GM23338 (cell line): ENCODE results near the gene EDEM1. TPM values are rescaled to one million over a fixed set of nuclear protein-coding genes. Genes with fewer than 3 reads are reported as not detected.

Source experiments
- ATAC-seq: fragments of 200-7000 bp; cut with Tn5 transposase; 3 replicates; pipeline ENCODE4 v1.9.1; 2020
- DNase-seq: peaks from one replicate; pipeline ENCODE4 v3.0.0-alpha.2; 2015; ENCODE audit warnings: low spot score
- H2AFZ ChIP-seq: fragments of 200-600 bp; sonication (generic); 2 replicates; pipeline ENCODE4 v1.8.0; 2016; ENCODE audit warnings: antibody characterized with exemption, mild to moderate bottlenecking, moderate library complexity
- H3F3A ChIP-seq: fragments of 200-600 bp; sonication (generic); replicated peaks from 2 replicates; pipeline ENCODE4 v1.8.0; 2017; ENCODE audit warnings: antibody characterized with exemption, mixed run types, low read depth
- H3K27ac ChIP-seq: fragments of 200-600 bp; sonication (generic); 2 replicates; pipeline ENCODE4 v1.6.1; 2016; ENCODE audit warnings: low read depth
- H3K27me3 ChIP-seq: fragments of 200-600 bp; sonication (generic); 2 replicates; pipeline ENCODE4 v1.8.0; 2016; ENCODE audit warnings: mild to moderate bottlenecking, mixed run types, moderate library complexity; ENCODE audit not compliant: insufficient read depth
- H3K36me3 ChIP-seq: fragments of 200-600 bp; sonication (generic); 2 replicates; pipeline ENCODE4 v1.8.0; 2016; ENCODE audit warnings: mild to moderate bottlenecking; ENCODE audit not compliant: insufficient read depth
- H3K4me1 ChIP-seq: fragments of 200-600 bp; sonication (generic); 2 replicates; pipeline ENCODE4 v1.8.0; 2016; ENCODE audit warnings: mild to moderate bottlenecking, moderate library complexity; ENCODE audit not compliant: insufficient read depth
- H3K4me2 ChIP-seq: fragments of 200-600 bp; sonication (generic); 2 replicates; pipeline ENCODE4 v1.7.1; 2017; ENCODE audit warnings: mixed run types
- H3K4me3 ChIP-seq: fragments of 200-600 bp; sonication (generic); 2 replicates; pipeline ENCODE4 v1.6.1; 2016; ENCODE audit warnings: mixed run types
- H3K79me2 ChIP-seq: fragments of 200-600 bp; sonication (generic); replicated peaks from 2 replicates; pipeline ENCODE4 v1.8.0; 2017; ENCODE audit warnings: mild to moderate bottlenecking; ENCODE audit not compliant: insufficient read depth
- H3K9me2 ChIP-seq: fragments of 200-600 bp; sonication (generic); 2 replicates; pipeline ENCODE4 v1.8.0; 2017; ENCODE audit not compliant: insufficient read depth
- H4K20me1 ChIP-seq: fragments of 200-600 bp; sonication (generic); replicated peaks from 2 replicates; pipeline ENCODE4 v1.8.0; 2017; ENCODE audit warnings: mild to moderate bottlenecking; ENCODE audit not compliant: insufficient read depth
- H3K27ac Mint-ChIP-seq: 2 replicates; pipeline ENCODE4 v1.8.0; 2020; ENCODE audit warnings: inconsistent platforms, mild to moderate bottlenecking, moderate library complexity, mixed read lengths
- H3K27me3 Mint-ChIP-seq: 3 replicates; pipeline ENCODE4 v1.8.0; 2022; ENCODE audit warnings: low read depth, mild to moderate bottlenecking, moderate library complexity, mixed read lengths, inconsistent platforms; ENCODE audit not compliant: insufficient read depth, poor library complexity
- H3K36me3 Mint-ChIP-seq: 3 replicates; pipeline ENCODE4 v1.8.0; 2021; ENCODE audit warnings: low read depth, mild to moderate bottlenecking, inconsistent platforms, moderate library complexity, mixed read lengths
- H3K4me1 Mint-ChIP-seq: 3 replicates; pipeline ENCODE4 v1.8.0; 2020; ENCODE audit warnings: mild to moderate bottlenecking, inconsistent platforms, mixed read lengths
- H3K4me3 Mint-ChIP-seq: 3 replicates; pipeline ENCODE4 v1.8.0; 2021; ENCODE audit warnings: moderate library complexity, mild to moderate bottlenecking, inconsistent platforms, mixed read lengths
- H3K9me3 Mint-ChIP-seq: 3 replicates; pipeline ENCODE4 v1.8.0; 2020; ENCODE audit warnings: moderate library complexity, mild to moderate bottlenecking, inconsistent platforms, mixed read lengths
- CREB1 ChIP-seq: fragments of 250-450 bp; sonication (Bioruptor Pico); IDR thresholded peaks from 2 replicates; pipeline ENCODE4 v1.5.0; 2020; ENCODE audit warnings: low read depth, mild to moderate bottlenecking, moderate library complexity
- CTCF ChIP-seq, 2 experiments: fragments of 200-600 bp in 1 of 2; sonication (generic) in 1 of 2; conservative IDR thresholded peaks; 2 replicates each; pipeline versions ENCODE4 v1.5.1 to v1.6.1; 2016 to 2017; ENCODE audit warnings: antibody characterized with exemption in 2 of 2, low read depth in 2 of 2, mild to moderate bottlenecking in 2 of 2, moderate library complexity in 1 of 2
- ETS1 ChIP-seq: IDR thresholded peaks from 2 replicates; pipeline ENCODE4 v1.6.1; 2016; ENCODE audit warnings: antibody characterized with exemption
- EZH2 ChIP-seq: fragments of 200-600 bp; sonication (generic); IDR thresholded peaks from one replicate; pipeline ENCODE4 v1.8.0; 2017; ENCODE audit warnings: antibody characterized with exemption, mild to moderate bottlenecking, low read depth; ENCODE audit not compliant: unreplicated experiment
- EZH2phosphoT487 ChIP-seq: fragments of 200-600 bp; sonication (generic); IDR thresholded peaks from one replicate; pipeline ENCODE4 v1.8.1; 2018; ENCODE audit warnings: antibody characterized with exemption; ENCODE audit not compliant: unreplicated experiment
- NANOG ChIP-seq: IDR thresholded peaks from 2 replicates; pipeline ENCODE4 v1.6.1; 2016; ENCODE audit warnings: antibody characterized with exemption, borderline replicate concordance
- REST ChIP-seq: IDR thresholded peaks from one replicate; pipeline ENCODE4 v1.6.1; 2018; ENCODE audit warnings: antibody characterized with exemption; ENCODE audit not compliant: unreplicated experiment
- polyA plus RNA-seq: library from polyadenylated mRNA; unstranded; fragments of >200 nt; fragmentation: Nextera tagmentation; extraction: Ambion mirVana; gene quantifications from 2 replicates; pipeline ENCODE4 v1.2.1, GENCODE V29; 2016
- total RNA-seq: library from RNA; depleted of rRNA; stranded (reverse); fragments of >200 nt; shearing (Covaris generic); gene quantifications from 2 replicates; pipeline ENCODE4 v1.2.3, GENCODE V29; 2014

The EDEM1 gene
- total and polyA plus RNA-seq, 2 experiments from 2014 or later: 2.2 to 36.7 TPM

GRCh38 chr3:5140839-5141238, 46.7 kb upstream of the EDEM1 start (continued):
- no peak for TF ChIP-seq REST
- no peak for TF ChIP-seq EZH2

- Mint-ChIP-seq H3K36me3 (peaks cover 57% of the 10 kb centered on the region), H3K4me1 (peaks cover 10% of the 10 kb centered on the region; the same call in 2 of the 3 replicates), H3K27ac (no peak overlapping the region), H3K4me3 (no peak overlapping the region), H3K9me3 (peaks cover 46% of the 10 kb centered on the region), H3K27me3 (no peaks in the 10 kb centered on the region)
- Histone ChIP-seq H2AFZ (no peak overlapping the region), H3K4me3 (no peak overlapping the region), H3K36me3 (no peaks in the 10 kb centered on the region; the same call in 1 of the 2 replicates), H3K27ac (no peak overlapping the region), H4K20me1 (0 out of 2 replicates have a peak, but pooled peaks cover 2% of the 10 kb centered on the region), H3K4me2 (no peak overlapping the region), H3K79me2 (peaks cover 99% of the 10 kb centered on the region), H3K27me3 (no peaks in the 10 kb centered on the region), H3F3A (no peaks in the 10 kb centered on the region), H3K4me1 (no peaks in the 10 kb centered on the region), H3K9me2 (no peaks in the 10 kb centered on the region)
- no peak for ATAC-seq
- TF ChIP-seq REST (no peak), ETS1 (no peak)
- DNase-seq: no peak
Observed at GRCh38 chr3:5141760-5142159, 45.7 kb upstream of the EDEM1 start.

GRCh38 chr3:5143464-5143863, 44.0 kb upstream of the EDEM1 start:
- Histone ChIP-seq H3K4me2 (no peak overlapping the region), H3K27me3 (no peaks in the 10 kb centered on the region), H3K4me3 (no peak overlapping the region), H3F3A (no peaks in the 10 kb centered on the region), H3K27ac (no peak overlapping the region), H4K20me1 (peaks cover under 1% of the 10 kb centered on the region; the same call in 1 of the 2 replicates), H3K4me1 (no peaks in the 10 kb centered on the region), H3K9me2 (no peaks in the 10 kb centered on the region), H3K79me2 (peaks cover 97% of the 10 kb centered on the region), H2AFZ (no peak overlapping the region), H3K36me3 (no peaks in the 10 kb centered on the region; the same call in 1 of the 2 replicates)
- no peaks in the 10 kb centered on the region for H3K27me3 Mint-ChIP-seq
- H3K4me3 Mint-ChIP-seq: no peak overlapping the region
- H3K27ac Mint-ChIP-seq: no peak overlapping the region
- ATAC-seq (no peak), DNase-seq (no peak)
- H3K4me1 Mint-ChIP-seq: no peaks in the 10 kb centered on the region
- H3K36me3 Mint-ChIP-seq: peaks cover 72% of the 10 kb centered on the region
- H3K9me3 Mint-ChIP-seq: peaks cover 58% of the 10 kb centered on the region
- TF ChIP-seq CTCF (conservative IDR thresholded peaks at IDR 0.05; ENCODE audit: low read depth in 2 of 2) (no peak), EZH2phosphoT487 (no peak), NANOG (no peak), CREB1 (CRISPR knock-in tag) (no peak)
